Adrenal gland (tissue), 5 donors: ENCODE measurements around the gene PAMR1.

Experiments used
- CTCF ChIP-seq, 6 experiments: fragments of 450-650 bp in 4 of 6; fragments of 200-600 bp in 2 of 6; sonication (generic) in 1 of 6; IDR thresholded peaks; 1 replicate in 5 of 6; 2 replicates in 1 of 6; pipeline versions ENCODE4 v1.5.1 to v1.8.0; 2016 to 2021; ENCODE audit warnings: antibody characterized with exemption in 6 of 6, mild to moderate bottlenecking in 2 of 6, moderate library complexity in 1 of 6
- POLR2A ChIP-seq, 2 donors: fragments of 450-650 bp; IDR thresholded peaks; one replicate each; pipeline ENCODE4 v1.6.1; 2017; ENCODE audit warnings: antibody characterized with exemption in 2 of 2, mild to moderate bottlenecking in 2 of 2, moderate library complexity in 1 of 2
- donor health status: DM: no; HTN: no; CAD: no.

- TF ChIP-seq CTCF (IDR thresholded peaks at IDR 0.05), result no peak
- no peak for TF ChIP-seq POLR2A (IDR thresholded peaks at IDR 0.05)
Observed at GRCh38 chr11:35571696-35572095, 46.3 kb upstream of the PAMR1 start.
